PC-9 (cell line): ENCODE results near the gene ARRDC1.

Experiments used
- CTCF ChIP-seq: fragments of 200-600 bp; sonication (generic); conservative IDR thresholded peaks from 2 replicates; pipeline ENCODE4 v1.6.1; 2017; ENCODE audit warnings: mixed run types, antibody characterized with exemption, mild to moderate bottlenecking, moderate library complexity
- EZH2 ChIP-seq: fragments of 200-600 bp; sonication (generic); IDR thresholded peaks from 2 replicates; pipeline ENCODE4 v1.8.0; 2017; ENCODE audit warnings: antibody characterized with exemption, low read depth

GRCh38 chr9:137603879-137604278 is 1.6 kb upstream of the ARRDC1 start:
- TF ChIP-seq CTCF, result no peak
- no peak for TF ChIP-seq EZH2
